Measurements from ENCODE around the gene NEK1.

Gene NEK1, protein sequence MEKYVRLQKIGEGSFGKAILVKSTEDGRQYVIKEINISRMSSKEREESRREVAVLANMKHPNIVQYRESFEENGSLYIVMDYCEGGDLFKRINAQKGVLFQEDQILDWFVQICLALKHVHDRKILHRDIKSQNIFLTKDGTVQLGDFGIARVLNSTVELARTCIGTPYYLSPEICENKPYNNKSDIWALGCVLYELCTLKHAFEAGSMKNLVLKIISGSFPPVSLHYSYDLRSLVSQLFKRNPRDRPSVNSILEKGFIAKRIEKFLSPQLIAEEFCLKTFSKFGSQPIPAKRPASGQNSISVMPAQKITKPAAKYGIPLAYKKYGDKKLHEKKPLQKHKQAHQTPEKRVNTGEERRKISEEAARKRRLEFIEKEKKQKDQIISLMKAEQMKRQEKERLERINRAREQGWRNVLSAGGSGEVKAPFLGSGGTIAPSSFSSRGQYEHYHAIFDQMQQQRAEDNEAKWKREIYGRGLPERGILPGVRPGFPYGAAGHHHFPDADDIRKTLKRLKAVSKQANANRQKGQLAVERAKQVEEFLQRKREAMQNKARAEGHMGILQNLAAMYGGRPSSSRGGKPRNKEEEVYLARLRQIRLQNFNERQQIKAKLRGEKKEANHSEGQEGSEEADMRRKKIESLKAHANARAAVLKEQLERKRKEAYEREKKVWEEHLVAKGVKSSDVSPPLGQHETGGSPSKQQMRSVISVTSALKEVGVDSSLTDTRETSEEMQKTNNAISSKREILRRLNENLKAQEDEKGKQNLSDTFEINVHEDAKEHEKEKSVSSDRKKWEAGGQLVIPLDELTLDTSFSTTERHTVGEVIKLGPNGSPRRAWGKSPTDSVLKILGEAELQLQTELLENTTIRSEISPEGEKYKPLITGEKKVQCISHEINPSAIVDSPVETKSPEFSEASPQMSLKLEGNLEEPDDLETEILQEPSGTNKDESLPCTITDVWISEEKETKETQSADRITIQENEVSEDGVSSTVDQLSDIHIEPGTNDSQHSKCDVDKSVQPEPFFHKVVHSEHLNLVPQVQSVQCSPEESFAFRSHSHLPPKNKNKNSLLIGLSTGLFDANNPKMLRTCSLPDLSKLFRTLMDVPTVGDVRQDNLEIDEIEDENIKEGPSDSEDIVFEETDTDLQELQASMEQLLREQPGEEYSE (N-terminal part only)

DNA sequence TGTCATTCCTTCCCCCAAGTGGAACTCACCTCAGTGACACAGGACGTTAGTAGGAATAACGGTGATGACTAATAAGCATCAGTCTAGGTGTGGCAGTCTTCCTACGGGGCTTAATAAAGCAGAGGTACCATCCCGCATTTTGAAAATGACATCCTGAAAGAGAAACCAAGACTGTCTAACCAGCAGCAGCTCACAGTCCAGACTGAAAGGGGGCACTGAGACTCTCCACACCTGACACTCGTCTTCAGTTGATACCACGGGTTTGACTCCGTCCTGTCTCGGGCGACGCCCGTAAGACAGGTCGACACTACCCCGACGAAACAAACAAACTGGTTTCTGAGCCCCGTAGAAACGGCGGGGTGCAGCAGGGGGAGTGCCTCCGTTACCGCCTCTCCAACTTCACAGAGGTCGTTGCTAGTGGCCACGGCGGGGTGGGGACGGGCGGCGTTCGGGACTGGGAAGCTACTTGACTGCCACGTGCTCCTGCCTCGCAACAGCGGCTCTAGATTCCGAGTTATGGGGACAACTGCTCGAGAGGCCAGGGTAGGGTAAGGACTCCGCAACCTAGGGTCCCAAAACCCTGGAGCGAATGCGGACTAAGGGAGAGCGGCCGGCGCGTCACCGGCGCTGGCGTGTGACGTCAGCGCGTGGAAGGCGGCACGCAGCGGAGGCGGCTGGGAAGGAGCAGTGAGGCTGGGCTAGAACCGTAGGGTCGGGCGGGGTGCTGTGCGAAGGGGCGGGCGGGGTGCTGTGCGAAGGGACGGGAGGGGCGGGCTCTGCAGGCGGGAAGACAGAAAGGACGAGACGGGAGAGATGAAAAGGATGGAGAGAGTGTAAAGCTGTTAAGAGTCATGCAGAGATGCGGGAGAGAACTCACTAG lies at the start of gene NEK1:
Gene NEK1, minus strand, starts transcription at position 593 of the 880 bp plus-strand sequence. CDS start 9,953 bp downstream, outside the sequence.
- in situ Hi-C loops (cut with MboI; ENCODE audit: low sequenced_read_pairs) = loop anchor here (25.0 kb wide), 1 partner anchor 425 kb away; the partner anchor contains the start of gene MFAP3L

DNA sequence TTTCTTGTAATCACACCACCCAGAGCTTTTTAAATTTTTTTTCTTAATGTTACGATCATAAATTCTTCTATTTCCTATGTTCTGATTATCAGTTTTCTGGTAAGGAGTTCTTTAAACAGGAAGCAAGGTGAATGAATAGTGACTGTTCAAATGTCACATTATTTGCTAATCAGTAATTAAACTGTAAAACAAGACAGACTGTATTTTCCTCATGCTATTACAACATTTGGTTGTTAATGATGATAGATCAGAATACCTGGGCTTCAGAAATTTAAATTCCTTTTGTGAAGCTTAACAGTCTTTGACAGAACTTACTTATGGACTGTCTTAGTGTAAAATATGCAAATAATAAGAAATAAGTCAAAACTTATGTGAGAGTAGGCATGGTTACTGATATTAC lies 49.4 kb upstream of the NEK1 start:
- in situ Hi-C loops (cut with MboI; ENCODE audit: low sequenced_read_pairs) = no loop called here

DNA sequence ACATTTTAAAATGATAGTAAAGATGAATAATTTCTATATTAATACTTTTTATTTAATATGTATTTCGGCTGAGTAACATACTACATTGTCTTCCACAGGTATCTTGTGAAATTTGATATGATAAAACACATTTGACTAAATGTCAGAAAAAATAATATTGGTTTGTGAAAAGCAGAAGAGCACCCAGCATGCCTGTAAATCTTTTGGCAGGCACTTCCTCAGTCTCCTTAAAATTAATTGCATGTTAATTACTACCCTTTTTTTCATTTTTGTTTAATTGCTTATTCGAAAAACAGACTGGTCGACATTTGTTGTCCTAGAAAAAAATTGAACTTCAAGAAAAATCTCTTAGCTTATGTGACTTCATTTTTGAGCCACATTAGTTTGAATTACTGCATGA lies 48.5 kb upstream of the NEK1 start:
- in situ Hi-C loops (cut with MboI; ENCODE audit: low sequenced_read_pairs) = no loop called here

DNA sequence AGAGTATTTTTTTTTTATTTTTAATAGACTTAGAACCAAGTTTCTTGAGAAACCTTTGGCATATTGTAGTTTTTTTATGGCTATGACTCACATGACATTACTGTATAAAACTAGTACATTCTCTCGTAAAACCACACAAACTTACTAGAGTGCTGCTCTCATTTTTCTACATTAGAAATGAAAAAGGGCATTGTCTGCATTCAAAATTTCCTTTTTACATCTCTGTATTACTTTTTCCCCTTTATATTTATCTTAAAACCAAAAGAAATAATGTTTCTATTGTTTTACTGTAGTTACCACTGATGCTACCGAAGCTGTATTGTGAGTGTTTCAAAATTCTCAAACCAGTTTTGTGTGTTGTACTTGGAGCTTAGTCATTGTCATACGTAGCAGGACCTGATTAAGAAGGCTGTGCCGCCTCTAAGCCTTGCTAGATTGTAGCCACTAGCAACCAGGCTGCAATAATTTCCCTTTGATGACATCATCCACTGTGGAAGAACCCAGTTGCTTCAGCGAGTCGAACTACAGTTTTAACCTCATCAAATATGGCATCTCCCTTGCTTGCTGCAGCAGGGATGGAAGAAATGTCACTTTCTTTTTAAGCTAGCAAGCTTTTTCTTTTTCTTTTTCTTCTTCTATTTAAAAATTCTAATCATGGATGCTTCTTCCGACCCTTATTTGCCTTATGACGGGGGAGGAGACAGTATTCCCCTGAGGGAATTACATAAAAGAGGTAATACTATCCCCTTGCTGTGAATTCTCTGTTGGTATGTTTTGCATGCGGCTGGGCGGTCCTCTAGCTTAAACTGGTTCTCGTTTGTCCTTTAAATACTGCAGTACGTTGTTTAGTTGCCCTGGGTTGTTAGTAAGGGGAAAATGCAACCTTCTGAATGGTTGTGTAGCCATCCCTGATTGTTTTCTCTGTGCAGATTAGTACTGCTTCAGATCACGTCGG lies 47.6 kb upstream of the NEK1 start:
- in situ Hi-C loops (cut with MboI; ENCODE audit: low sequenced_read_pairs) = no loop called here

DNA sequence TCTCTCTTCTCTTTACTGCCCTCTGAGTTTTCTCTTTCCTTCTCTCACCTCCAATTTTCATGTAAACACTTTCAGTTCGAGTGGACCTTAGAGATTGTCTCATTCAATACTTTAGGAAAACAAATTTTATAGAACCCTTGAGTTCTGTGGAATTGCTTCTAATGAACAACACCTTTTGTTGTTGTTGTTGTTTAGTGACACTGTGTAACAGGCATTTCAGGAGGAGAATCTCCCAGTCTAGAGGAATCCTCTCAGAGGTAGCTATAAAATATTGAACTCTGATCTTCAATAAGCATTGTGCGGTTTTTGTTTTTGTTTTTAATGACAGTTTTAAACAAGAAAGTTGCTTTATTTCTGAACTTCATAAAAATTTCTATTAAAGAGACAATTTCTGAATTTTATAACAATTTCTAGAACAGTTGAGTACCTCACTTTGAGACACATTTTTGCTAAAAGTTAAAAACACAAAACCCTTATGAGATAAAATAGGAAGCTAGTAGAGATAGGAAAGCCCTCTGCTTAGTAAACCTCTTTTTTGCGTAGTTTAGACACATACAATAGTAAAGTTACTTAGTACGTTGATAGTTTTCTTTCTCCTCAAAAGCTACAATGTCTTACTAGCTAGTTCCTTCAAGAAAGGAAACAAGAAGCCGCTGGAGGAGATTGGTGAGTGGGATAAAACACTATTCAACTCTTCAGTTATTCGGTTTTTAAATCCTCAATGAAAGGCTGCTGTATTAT lies 46.8 kb upstream of the NEK1 start:
- in situ Hi-C loops (cut with MboI; ENCODE audit: low sequenced_read_pairs) = no loop called here

DNA sequence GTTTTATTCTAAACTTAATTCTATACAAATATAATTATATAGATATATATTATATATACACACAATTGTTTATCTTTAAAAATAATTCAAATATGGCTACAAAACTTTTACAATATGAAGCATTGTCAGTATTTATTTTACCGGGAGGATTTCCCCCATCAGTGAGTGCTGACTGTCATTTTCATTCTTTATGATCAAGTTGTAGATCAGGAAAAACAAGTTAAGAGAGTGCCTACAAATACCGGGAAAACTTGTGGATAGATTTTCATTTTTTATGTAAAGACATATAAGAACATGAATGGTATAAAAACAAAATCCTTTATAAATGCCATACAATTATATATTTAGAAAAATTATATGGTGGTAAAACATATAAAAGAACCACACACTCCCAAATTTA lies 45.8 kb upstream of the NEK1 start:
- in situ Hi-C loops (cut with MboI; ENCODE audit: low sequenced_read_pairs) = no loop called here

DNA sequence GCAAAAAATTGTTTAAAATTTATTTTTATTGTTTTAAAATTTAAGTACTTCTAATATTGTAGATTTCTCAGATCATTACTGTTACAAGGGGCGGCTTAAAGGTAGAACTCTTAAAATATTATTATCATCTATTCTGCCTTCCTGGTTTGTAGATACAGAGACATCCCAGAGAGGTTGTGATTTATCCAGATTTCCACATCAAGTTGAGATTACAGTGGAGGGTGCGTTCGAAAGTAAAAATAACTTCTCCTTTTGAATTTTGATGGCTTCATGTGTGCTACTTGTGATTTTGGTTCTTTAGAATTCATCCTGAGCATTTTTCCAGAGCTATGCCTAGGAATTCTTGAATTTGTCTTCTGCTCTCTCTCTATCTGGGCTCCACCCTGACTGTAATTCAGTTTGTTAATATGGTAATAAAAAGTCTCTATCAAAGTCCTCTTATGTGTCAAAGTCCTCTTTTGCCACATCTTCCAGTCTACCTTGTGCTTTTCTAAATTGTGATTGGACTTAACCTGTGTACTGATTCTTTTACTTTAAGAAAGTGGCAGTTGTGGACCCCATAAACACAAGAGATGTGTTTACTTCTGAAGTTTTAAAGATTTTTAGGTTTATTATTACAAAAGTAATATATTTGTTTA lies 45.2 kb upstream of the NEK1 start:
- in situ Hi-C loops (cut with MboI; ENCODE audit: low sequenced_read_pairs) = no loop called here

DNA sequence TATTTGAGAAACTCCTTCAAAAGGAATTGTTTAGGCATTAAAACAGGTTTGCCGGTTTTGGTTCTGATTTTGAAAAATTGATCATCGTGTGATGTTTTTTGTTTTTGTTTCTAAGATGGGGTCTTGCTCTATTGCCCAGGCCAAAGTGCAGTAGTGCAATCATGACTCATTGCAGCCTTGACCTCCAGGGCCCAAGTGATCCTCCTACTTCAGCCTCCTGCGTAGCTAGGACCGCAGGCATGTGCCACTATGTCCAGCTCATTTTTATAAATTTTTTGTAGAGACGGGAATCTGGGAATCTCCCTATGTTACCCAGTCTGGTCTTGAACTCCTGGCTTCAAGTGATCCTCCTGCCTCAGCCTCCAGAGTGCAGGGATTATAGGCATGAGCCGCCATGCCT lies 43.0 kb upstream of the NEK1 start:
- in situ Hi-C loops (cut with MboI; ENCODE audit: low sequenced_read_pairs) = no loop called here

DNA sequence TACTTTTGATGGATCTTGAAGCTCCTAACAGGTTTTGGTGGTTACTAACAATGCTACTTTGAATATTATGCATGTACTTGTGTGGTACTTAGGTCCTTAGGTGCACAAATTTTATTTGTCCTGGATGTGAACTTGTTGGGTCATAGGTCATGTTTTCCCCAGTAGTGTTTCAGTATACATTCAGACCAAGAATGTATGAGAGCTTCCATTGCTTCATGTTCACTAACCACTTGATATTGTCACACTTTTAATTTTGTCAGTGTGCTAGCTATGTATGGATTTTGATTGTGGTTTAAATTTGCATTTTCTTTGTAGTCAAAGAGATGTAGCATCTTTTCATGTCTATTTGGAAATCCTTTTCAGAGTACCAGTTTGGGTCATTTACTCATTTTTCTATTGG lies 40.2 kb upstream of the NEK1 start:
- in situ Hi-C loops (cut with MboI; ENCODE audit: low sequenced_read_pairs) = no loop called here

DNA sequence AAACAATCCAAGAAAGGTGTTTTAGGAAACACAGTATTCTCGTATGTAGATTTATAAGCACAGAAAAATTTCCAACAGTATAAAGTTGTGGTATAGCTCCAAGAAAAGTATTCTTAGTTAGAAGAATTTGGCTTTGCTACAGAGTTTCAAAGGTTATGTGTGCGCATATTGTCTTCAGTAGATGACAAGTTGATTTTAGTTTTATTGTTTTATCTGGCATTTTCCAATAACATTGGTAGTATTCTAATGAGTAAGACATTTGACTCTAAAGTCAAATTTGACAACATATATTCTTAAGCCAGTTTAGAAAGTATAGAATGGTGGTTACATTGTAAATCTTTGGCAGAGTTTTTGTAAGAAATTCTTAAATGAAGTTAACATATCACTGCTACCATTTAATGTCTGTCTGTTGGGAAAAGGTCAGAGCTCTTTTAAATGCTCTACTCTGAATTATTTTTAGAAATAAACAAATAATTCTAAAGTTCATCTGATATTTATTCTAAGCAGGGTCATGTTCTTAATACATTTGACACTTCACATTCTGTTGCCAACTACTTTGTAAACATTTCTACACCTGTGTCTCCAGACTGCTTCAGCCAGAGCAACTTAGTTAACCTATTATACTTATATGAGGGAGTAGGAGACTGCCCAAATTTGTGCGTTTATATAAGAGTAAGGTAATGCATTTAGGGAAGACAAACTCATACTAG lies 38.0 kb upstream of the NEK1 start:
- in situ Hi-C loops (cut with MboI; ENCODE audit: low sequenced_read_pairs) = no loop called here

DNA sequence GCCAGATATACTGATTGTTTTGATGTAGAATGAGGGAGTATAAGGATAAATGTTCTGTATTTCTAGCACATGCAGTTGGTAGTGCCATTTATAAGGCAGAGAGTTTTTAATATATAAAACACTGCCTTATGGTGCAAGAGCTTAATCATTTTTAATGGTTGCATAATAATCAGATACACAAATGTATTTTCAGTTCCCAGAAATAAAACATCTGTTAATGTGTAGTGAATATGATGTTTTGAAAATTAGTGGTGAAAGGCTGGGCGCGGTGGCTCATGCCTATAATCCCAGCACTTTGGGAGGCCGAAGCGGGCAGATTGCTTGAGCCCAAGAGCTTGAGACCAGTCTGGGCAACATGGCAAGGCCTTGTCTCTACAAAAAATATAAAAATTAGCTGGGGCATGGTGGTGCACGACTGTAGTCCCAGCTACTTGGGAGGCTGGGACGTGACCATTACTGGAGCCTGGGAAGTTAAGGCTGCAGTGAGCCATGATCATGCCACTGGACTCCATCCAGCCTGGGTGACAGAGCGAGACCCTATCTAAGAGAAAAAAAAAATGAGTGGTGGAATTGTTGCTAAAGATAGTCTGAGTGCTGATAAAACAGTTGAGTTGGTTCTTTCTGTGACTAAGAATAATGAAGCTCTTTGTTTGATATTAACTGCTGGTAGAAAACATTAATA lies 37.3 kb upstream of the NEK1 start:
- in situ Hi-C loops (cut with MboI; ENCODE audit: low sequenced_read_pairs) = no loop called here

DNA sequence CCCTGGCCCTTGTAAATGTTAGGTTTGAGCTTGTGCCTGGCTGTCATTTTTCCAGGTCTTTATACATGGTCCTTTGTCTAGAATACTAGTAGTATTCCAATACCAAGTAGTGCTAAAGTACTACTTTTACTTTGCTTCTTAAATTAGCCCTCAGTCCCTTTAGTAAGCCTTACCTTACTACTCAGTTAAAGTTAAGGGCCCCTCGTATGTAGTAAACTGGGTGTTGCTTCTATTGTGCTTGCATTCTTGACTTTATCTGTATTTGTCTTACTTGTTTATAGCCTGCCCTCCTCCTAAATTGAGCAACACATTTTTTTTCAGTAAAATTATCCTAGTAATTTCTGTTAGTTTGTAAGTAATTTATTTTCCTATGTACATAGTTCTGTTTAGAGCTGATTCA lies 33.2 kb upstream of the NEK1 start:
- in situ Hi-C loops (cut with MboI; ENCODE audit: low sequenced_read_pairs) = no loop called here

DNA sequence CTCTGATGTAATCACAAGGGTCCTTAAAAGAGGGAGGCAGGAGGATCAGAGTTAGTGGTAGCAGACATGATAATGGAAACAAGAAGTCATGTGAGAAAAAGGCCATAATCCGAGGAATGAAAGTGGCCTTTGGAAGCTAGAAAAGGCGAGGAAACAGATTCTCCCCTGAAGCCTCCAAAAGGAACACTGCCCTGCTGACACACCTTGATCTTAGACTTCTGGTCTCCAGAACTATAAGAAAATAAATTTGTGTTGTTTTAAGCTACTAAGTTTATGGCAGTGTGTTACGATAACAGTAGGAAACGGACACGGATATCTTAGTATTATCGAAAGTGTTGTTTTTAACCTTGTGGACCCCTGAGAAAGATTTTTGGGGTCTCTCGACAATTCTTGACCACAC lies 32.4 kb upstream of the NEK1 start:
- in situ Hi-C loops (cut with MboI; ENCODE audit: low sequenced_read_pairs) = no loop called here

DNA sequence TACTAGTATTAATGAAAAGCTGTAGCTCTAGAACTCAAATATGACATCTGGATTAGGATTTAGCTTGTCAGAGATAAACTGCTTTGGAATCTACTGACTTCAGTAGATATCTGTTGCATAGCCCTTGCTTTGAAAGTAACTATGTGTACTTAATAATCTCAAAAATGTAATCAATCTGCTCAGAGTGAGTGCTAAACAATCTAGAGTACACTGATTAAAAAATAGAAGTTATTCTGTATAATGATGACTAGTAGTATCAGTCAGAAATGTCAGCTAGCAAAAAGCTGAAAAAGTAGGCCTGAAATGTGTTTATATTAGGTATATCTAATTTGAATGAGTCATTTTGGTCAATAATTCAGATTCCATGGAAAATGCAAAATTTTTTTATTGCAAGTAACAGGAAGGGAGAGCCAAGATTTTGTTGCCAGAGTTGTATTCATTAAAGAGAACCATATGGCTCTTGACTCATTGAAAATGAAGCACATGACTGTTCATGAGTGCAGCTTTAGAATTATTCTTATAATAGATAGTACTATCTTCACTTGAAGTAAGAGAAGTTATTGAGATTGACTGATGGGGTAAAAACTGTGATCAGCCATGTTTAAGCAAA lies 28.0 kb upstream of the NEK1 start:
- in situ Hi-C loops (cut with MboI; ENCODE audit: low sequenced_read_pairs) = no loop called here

DNA sequence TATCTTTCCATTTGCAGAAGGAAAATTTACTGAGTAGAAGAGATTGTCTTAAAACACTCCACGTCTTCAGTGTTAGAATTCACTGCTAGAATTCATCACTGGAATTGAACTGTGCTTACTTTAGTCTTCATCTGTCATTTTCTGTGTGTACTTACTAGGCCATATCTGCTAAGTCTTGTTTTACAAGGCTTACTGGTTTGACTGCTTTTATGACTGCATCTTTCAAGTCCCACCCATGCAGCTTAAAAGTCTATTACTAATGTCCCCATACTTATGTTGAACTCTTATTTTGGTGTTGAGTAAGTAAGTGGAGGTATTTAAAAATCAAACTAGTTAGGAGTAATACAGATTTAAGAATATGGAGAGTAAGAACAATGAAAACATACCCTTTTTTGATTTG lies 22.6 kb upstream of the NEK1 start:
- in situ Hi-C loops (cut with MboI; ENCODE audit: low sequenced_read_pairs) = no loop called here

DNA sequence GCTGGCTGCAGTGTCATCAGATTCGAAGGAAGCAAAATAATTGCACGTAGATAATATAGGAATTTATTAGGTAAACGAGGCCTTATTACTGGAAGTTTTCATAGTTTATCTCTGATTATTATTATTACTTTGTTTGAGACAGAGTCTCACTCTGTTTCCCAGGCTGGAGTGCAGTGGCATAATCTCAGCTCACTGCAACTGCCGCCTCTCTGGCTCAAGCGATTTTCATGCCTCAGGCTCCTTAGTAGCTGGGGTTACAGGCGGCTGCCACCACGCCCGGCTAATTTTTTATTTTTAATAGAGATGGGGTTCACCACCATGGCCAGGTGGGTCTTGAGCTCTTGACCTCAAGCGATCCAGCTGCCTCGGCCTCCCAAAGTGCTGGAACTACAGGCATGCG lies 20.5 kb upstream of the NEK1 start:
- in situ Hi-C loops (cut with MboI; ENCODE audit: low sequenced_read_pairs) = no loop called here

DNA sequence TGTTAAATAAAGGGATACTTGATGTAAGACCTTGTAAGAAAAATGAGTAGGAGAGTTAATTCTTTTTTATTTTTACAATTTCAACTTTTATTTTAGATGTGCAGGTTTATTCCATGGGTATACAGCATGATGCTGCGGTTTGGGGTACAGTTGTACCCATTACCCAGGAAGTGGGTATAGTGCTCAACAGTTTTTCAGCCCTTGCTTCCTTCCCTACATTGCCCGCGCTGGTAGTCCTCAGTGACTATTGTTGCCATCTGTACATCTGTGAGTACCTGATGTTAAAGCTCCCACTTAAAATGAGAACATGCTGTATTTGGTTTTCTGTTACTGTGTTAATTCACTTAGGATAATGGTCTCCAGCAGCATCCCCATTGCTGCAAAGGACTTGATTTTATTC lies 17.7 kb upstream of the NEK1 start:
- in situ Hi-C loops (cut with MboI; ENCODE audit: low sequenced_read_pairs) = no loop called here
